Right ventricle myocardium inferior (tissue), 1 donor: ENCODE measurements around the gene RIPOR3. TPM values are rescaled to one million over a fixed set of nuclear protein-coding genes. Genes with fewer than 3 reads are reported as not detected.
"Not testable (repeated sequence)": the region's sequence is repeated elsewhere in the genome, so short reads cannot be mapped to it uniquely, and the experiment has no call there.

Experiments
- ATAC-seq: fragments of 200-7000 bp; cut with Tn5 transposase; one replicate; pipeline ENCODE4 v1.9.1; 2020; ENCODE audit warnings: mild to moderate bottlenecking, moderate library complexity
- DNase-seq: peaks from one replicate; pipeline ENCODE4 v3.0.0; 2021; ENCODE audit errors: missing footprints
- intact Hi-C: fragments of 100-400 bp; cut with DNase I; formaldehyde crosslinking; loops from one replicate; pipeline ENCODE4 v1.11.0; 2022
- total RNA-seq: library from RNA; stranded (reverse); fragmentation: NEBNext Ultra II Directional; extraction: Animal tissue kit (Norgen Biotek cat#: 25700); gene quantifications from one replicate; pipeline ENCODE4 v1.2.1, GENCODE V29; 2021
- donor health status: DM: no; HTN: yes; CAD: no; lungs with severe emphysema.

Gene RIPOR3
- total RNA-seq, 1 donor from 2014 or later = 8.3 TPM

GRCh38 chr20:50629670-50630045 lies 61.7 kb downstream of the RIPOR3 start:
- ATAC-seq (no peak), DNase-seq (no peak)
- intact Hi-C loops = loop anchor here (5.0 to 10.0 kb wide), 3 partner anchors 52 to 118 kb away; partner anchors contain the start of gene RIPOR3

GRCh38 chr20:50628853-50629669 lies 62.3 kb downstream of the RIPOR3 start:
- intact Hi-C loops = loop anchor here (5.0 kb wide), 2 partner anchors 52 to 118 kb away; no protein-coding TSS in a partner anchor
- DNase-seq = no peak
- no peak for ATAC-seq

- no peak for DNase-seq
- ATAC-seq = no peak
- intact Hi-C loops = loop anchor here (5.0 kb wide), 2 partner anchors 51 to 119 kb away; no protein-coding TSS in a partner anchor
These were observed 63.0 kb downstream of the RIPOR3 start for GRCh38 chr20:50628332-50628731.

GRCh38 chr20:50627747-50628146 lies 63.6 kb downstream of the RIPOR3 start:
- DNase-seq (no peak), ATAC-seq (no peak)
- intact Hi-C loops = loop anchor here (5.0 kb wide), 2 partner anchors 50 to 120 kb away; no protein-coding TSS in a partner anchor

- peak; percentile 79 for DNase-seq
- intact Hi-C loops = loop anchor here (5.0 kb wide), 2 partner anchors 49 to 121 kb away; no protein-coding TSS in a partner anchor
- ATAC-seq = peak; percentile 83
These were observed 65.2 kb downstream of the RIPOR3 start for GRCh38 chr20:50625986-50626677.

- DNase-seq = no peak
- intact Hi-C loops = loop anchor here (5.0 kb wide), 2 partner anchors 47 to 123 kb away; no protein-coding TSS in a partner anchor
- no peak for ATAC-seq
These were observed 66.9 kb downstream of the RIPOR3 start for GRCh38 chr20:50624351-50625016.

- DNase-seq = no peak
- no peak for ATAC-seq
- intact Hi-C loops = no loop called here
These were observed 70.2 kb downstream of the RIPOR3 start for GRCh38 chr20:50621068-50621665.

GRCh38 chr20:50620459-50620858 lies 70.9 kb downstream of the RIPOR3 start:
- intact Hi-C loops, ATAC-seq, DNase-seq: not testable (repeated sequence)

- intact Hi-C loops = no loop called here
- no peak for DNase-seq
- ATAC-seq = no peak
These were observed 72.8 kb downstream of the RIPOR3 start for GRCh38 chr20:50618537-50618936.

- intact Hi-C loops = no loop called here
- DNase-seq (no peak), ATAC-seq (no peak)
These were observed 74.3 kb downstream of the RIPOR3 start for GRCh38 chr20:50617022-50617421.

GRCh38 chr20:50615407-50615806 lies 75.9 kb downstream of the RIPOR3 start:
- intact Hi-C loops = no loop called here
- no peak for ATAC-seq
- DNase-seq = no peak

GRCh38 chr20:50613438-50614169 lies 77.7 kb downstream of the RIPOR3 start:
- intact Hi-C loops = no loop called here
- DNase-seq (peak; percentile 63), ATAC-seq (no peak)

GRCh38 chr20:50611128-50611810 lies 80.1 kb downstream of the RIPOR3 start:
- ATAC-seq (peak; percentile 86), DNase-seq (no peak)
- intact Hi-C loops = no loop called here

- intact Hi-C loops = no loop called here
- no peak for DNase-seq
- no peak for ATAC-seq
These were observed 81.1 kb downstream of the RIPOR3 start for GRCh38 chr20:50610212-50610718.

- no peak for DNase-seq
- ATAC-seq = no peak
- intact Hi-C loops = no loop called here
These were observed 81.8 kb downstream of the RIPOR3 start for GRCh38 chr20:50609438-50609989.

GRCh38 chr20:50608750-50609104 lies 82.6 kb downstream of the RIPOR3 start:
- intact Hi-C loops = no loop called here
- ATAC-seq = no peak
- DNase-seq = no peak
